ENCODE results near the gene FREM1.

Gene FREM1

GRCh38 chr9:14806941-14807520, 103.2 kb downstream of the FREM1 start:
- no peak for DNase-seq

GRCh38 chr9:14799030-14799429, 111.2 kb downstream of the FREM1 start:
- DNase-seq: no peak

- DNase-seq: no peak
Measured at GRCh38 chr9:14797435-14797834, 112.8 kb downstream of the FREM1 start.

DNA sequence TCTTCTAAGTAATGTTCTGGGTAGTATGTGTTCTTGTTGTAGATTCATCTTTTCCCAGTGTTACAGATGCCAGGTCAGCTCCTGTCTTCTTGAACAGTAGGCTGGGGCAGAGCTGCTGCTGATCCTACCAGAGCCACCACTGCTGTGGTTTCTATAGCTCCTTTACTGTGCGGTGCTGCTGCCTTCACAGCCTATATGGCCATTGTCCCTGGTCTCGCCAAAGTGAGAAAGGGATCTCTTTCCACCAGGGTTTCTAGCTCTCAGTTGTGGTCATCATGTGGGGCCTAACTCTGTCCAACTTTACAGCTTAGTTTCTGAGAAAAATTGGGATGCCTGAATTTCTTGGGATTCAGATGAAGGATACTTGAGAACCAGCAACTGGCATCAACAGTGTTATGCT, 116.8 kb downstream of the FREM1 start:
- no peak for DNase-seq

DNA sequence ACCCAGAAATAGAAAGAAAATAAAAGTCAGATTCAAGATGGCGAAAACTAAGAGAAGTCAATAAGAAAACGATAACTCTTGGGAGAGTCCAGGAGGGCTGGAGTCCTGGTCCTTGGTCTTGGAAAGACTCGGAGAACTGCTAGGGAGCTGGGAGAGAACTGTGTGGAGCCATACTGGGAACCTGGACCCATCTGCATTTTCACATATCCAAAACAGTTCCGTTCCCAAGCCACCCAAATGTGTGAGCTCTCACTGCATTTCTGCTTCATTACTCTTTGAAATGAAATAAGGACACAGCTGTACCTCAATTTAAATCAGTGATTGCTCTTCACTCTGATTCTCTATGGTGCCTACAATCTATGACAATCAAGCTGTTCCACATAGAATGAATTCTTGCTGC, 119.6 kb downstream of the FREM1 start:
- DNase-seq: no peak

- DNase-seq: no peak
Measured at GRCh38 chr9:14788846-14789245, 121.4 kb downstream of the FREM1 start.

DNA sequence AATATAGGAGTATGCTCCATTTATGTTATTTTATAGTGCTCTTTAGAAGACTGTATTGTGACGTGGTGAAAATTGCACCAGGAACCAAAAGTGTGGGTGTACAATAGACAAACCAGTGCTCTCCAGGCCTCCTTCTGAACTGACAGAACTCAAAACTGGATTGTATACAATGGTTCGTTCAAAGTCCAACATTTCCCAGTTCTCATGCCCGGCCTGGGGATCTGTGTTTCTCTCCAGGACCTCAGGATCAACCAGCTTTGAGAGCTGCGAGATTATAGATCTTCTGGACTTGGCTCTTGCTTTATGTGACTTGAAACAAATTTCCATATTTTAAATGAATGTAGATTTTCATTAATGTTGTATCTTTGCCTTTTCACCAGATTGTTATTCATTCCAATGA, 126.9 kb downstream of the FREM1 start:
- no peak for DNase-seq

- DNase-seq: no peak
Measured at GRCh38 chr9:14782286-14783051, 127.8 kb downstream of the FREM1 start.

DNA sequence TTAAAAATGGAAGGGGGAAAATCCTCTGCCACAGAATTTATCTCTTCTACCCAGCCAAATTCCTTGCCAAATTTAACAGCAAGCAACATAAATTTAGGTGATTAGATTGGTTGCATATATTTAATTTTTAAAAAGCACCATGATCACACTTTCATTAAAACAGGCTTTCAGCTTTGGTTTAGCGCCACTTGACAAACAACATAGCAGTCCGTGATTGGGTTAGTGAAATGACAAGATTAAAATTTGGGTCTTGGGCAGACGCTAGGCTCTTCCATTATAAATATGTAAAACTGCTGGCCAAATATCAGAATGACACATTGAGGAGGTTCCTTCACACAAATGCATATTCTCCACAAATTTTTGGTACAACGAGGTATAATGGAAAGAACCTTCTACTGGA, 129.5 kb downstream of the FREM1 start:
- no peak for DNase-seq

DNA sequence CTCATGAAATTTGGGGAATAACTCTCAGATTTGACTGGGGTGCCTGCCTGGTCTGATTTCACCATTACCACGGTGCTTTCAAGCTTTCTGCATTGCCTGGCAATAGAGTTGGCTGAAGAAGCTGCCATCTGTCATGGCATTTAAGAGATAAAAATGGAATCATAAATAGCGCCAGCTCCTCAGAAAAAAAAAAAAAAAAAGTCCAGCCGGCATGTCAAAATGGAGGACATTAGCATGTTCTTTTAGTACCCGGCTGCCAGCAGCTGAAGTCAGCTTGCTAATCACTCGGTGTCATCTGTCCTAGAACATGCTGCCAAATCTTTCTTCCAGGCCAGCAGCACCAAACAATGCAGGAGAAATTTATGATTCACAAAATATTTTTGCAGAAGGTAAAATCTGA, 130.0 kb downstream of the FREM1 start:
- DNase-seq: no peak

DNA sequence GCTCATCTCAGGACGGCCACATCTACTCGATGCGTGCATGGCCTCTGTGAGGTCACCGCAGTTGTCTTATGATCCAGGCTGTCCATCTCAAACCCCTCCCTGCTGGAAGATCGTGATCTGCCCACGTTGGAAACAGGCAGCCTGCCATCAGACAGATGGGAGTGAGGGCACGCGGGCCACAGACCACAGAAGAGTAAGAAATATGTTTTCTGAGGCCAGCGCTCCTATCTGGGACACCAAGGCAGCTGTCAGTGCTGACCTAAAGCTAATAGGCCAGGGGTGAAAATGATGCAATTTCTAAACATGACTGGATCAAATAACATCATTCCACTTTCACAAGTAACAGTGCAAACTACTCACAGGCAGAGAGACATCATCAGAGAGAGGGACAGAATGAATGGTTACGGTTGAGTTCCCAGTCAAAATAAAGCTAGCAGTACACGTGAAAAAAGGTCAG, 130.6 kb downstream of the FREM1 start:
- no peak for DNase-seq

DNA sequence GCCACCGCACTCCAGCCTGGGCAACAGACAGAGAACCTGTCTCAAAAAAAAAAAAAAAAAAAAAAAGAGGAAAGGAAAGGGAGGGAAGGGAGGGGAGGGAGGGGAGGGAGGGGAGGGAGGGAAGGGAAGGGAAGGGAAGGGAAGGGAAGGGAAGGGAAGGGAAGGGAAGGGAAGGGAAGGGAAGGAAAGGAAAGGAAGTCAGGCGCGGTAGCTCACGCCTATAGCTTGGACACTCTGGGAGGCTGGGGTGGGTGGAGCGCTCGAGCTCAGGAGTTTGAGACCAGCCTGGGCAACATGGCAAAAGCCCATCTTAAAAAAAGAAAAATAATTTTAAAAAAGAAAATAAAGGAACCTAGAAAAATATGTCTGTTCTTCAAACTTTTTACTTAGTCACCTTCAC, 131.7 kb downstream of the FREM1 start:
- DNase-seq: no peak

DNA sequence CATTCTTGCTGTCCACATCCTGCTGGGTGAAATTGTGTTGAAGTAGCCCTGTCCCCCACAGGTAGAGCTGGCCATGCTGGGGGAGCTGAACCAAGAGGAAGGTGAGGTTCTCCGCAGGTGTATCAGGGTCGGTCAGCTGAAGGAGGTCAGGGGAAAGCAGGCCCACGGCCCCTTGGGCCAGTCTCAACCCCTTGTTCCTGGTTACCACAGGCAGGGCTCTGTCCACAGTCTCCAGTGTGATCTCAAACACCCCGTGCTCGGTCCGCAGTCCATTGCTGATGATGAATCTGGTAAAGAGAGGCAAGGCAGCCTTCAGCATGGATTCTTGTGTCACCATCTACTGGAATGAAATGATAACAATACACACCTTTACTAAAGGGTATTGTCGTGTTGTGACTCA, 134.3 kb downstream of the FREM1 start:
- DNase-seq: no peak

DNA sequence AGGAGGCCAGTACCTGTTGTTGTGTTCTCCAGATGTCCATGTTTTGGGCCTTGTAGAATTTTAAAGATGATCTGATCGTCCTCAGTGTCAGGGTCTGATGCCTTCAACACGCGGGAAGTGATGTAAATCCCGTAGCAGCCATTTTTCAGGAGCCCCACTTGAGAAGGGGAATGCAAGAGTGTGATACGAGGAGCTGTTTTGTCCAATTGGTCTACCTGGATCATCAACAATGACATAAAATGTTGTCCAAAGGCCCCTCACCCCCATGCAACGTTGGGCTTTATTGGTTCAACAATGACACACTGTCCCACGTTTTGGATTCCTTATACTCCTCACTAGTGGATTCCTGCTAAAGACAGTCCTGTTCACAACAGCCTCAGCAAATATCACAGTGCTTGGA, 139.6 kb downstream of the FREM1 start:
- no peak for DNase-seq

DNA sequence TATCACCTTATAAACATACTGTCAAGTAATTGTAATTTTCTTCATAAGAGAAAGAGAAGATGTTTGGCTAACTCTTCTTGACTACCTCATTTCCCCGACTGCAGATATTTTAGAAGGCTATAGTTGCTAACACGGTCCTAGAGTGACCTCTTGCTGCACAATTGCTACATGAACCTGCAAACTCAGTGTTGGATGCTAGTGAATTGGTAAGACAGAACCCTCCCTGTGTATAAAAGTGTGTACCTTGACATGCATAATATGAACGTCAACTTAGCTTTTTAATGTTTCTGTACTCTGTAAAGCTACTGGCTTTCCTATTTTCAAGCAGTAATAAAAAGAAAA, 141.0 kb downstream of the FREM1 start:
- no peak for DNase-seq

- DNase-seq: peak in 1 of 2 experiments; percentile 0
Measured at GRCh38 chr9:14768405-14769229, 141.6 kb downstream of the FREM1 start.

DNA sequence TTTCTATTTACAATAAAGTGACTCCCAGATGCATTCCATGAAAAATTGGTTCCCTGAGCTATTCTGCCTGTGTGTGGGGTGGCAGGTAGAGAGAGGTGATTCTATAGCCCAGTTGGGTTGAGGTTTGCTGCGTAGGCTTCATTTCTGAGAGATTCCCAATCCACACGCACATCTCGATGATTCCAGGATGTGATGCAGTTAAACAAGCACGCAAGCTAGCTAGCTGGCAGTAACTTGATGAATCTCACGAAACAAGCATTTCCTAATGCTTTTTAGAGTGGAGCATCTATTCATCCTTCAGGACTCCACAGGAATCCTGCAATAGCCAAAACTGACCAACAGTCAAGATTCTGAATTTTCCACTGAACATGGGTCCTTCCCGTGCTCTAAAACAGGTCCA, 143.9 kb downstream of the FREM1 start:
- DNase-seq: no peak

DNA sequence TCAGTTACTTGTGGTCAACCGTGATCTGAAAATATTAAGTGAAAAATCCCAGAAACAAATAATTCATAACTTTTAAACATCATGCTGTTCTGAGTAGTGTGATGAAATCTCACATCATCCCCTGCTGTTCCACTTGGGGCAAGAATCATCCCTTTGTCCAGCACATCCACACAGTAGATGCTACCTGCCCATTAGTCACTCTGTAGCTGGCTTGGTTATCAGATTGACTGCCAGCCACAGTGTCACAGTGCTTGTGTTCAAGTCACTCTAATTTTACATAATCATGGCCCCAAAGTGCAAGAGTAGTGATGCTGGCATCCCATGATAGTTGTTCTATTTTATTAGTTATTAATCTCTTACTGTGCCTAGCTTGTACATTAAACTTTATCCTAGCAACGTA, 148.6 kb downstream of the FREM1 start:
- DNase-seq: no peak

DNA sequence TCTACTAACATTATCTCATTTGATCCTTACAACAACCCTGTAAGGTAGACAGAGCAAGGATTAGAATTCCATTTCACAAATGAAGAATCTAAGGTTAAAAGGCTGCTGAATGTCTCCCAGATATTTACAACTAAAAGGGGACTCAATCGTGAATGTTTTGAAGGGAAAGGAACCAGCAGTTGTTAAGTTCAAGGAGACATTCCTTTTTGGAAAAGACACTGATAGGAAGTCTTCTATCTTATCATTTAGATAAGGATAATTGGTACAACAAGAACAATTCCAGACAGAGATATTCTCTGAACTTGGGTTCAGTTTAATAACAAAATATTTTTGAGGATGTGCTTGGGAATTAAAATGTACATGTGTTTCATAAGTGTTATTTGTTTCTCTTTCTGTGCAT, 150.2 kb downstream of the FREM1 start:
- no peak for DNase-seq

- no peak for DNase-seq
Measured at GRCh38 chr9:14756291-14756690, 153.9 kb downstream of the FREM1 start.

DNA sequence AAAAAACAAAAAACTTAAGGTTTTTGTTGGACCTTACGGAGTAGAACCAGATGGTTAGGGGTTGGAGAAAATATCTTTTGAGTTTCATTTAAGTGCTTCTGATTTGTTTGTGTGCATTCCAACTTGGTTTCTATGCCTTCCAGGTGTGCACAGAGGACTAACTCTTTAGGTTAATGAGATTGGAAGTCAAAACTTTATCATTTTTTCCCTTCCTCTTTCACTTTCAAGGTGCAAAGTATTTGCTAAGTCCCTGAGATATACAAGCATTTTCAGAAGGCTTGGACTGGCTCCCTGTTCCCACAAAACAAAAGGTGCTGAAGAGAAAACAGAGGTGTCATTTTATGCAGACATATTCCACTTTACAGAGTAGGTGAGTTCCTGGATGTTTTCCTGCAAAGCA, 157.4 kb downstream of the FREM1 start:
- DNase-seq: no peak

GRCh38 chr9:14752271-14752670, 158.0 kb downstream of the FREM1 start:
- no peak for DNase-seq

GRCh38 chr9:14750821-14751220, 159.4 kb downstream of the FREM1 start:
- no peak for DNase-seq

- no peak for DNase-seq
Measured at GRCh38 chr9:14749741-14750211, 160.5 kb downstream of the FREM1 start.
